GM23338 (cell line): Measurements from ENCODE around the gene LRP1B. TPM values are rescaled to one million over a fixed set of nuclear protein-coding genes. Genes with fewer than 3 reads are reported as not detected.

Experiments
- ATAC-seq: fragments of 200-7000 bp; cut with Tn5 transposase; 3 replicates; pipeline ENCODE4 v1.9.1; 2020
- DNase-seq: peaks from one replicate; pipeline ENCODE4 v3.0.0-alpha.2; 2015; ENCODE audit warnings: low spot score
- H2AFZ ChIP-seq: fragments of 200-600 bp; sonication (generic); 2 replicates; pipeline ENCODE4 v1.8.0; 2016; ENCODE audit warnings: antibody characterized with exemption, mild to moderate bottlenecking, moderate library complexity
- H3F3A ChIP-seq: fragments of 200-600 bp; sonication (generic); replicated peaks from 2 replicates; pipeline ENCODE4 v1.8.0; 2017; ENCODE audit warnings: antibody characterized with exemption, mixed run types, low read depth
- H3K27ac ChIP-seq: fragments of 200-600 bp; sonication (generic); 2 replicates; pipeline ENCODE4 v1.6.1; 2016; ENCODE audit warnings: low read depth
- H3K27me3 ChIP-seq: fragments of 200-600 bp; sonication (generic); 2 replicates; pipeline ENCODE4 v1.8.0; 2016; ENCODE audit warnings: mild to moderate bottlenecking, mixed run types, moderate library complexity; ENCODE audit not compliant: insufficient read depth
- H3K36me3 ChIP-seq: fragments of 200-600 bp; sonication (generic); 2 replicates; pipeline ENCODE4 v1.8.0; 2016; ENCODE audit warnings: mild to moderate bottlenecking; ENCODE audit not compliant: insufficient read depth
- H3K4me1 ChIP-seq: fragments of 200-600 bp; sonication (generic); 2 replicates; pipeline ENCODE4 v1.8.0; 2016; ENCODE audit warnings: mild to moderate bottlenecking, moderate library complexity; ENCODE audit not compliant: insufficient read depth
- H3K4me2 ChIP-seq: fragments of 200-600 bp; sonication (generic); 2 replicates; pipeline ENCODE4 v1.7.1; 2017; ENCODE audit warnings: mixed run types
- H3K4me3 ChIP-seq: fragments of 200-600 bp; sonication (generic); 2 replicates; pipeline ENCODE4 v1.6.1; 2016; ENCODE audit warnings: mixed run types
- H3K79me2 ChIP-seq: fragments of 200-600 bp; sonication (generic); replicated peaks from 2 replicates; pipeline ENCODE4 v1.8.0; 2017; ENCODE audit warnings: mild to moderate bottlenecking; ENCODE audit not compliant: insufficient read depth
- H3K9me2 ChIP-seq: fragments of 200-600 bp; sonication (generic); 2 replicates; pipeline ENCODE4 v1.8.0; 2017; ENCODE audit not compliant: insufficient read depth
- H4K20me1 ChIP-seq: fragments of 200-600 bp; sonication (generic); replicated peaks from 2 replicates; pipeline ENCODE4 v1.8.0; 2017; ENCODE audit warnings: mild to moderate bottlenecking; ENCODE audit not compliant: insufficient read depth
- H3K27ac Mint-ChIP-seq: 2 replicates; pipeline ENCODE4 v1.8.0; 2020; ENCODE audit warnings: inconsistent platforms, mild to moderate bottlenecking, moderate library complexity, mixed read lengths
- H3K27me3 Mint-ChIP-seq: 3 replicates; pipeline ENCODE4 v1.8.0; 2022; ENCODE audit warnings: low read depth, mild to moderate bottlenecking, moderate library complexity, mixed read lengths, inconsistent platforms; ENCODE audit not compliant: insufficient read depth, poor library complexity
- H3K36me3 Mint-ChIP-seq: 3 replicates; pipeline ENCODE4 v1.8.0; 2021; ENCODE audit warnings: low read depth, mild to moderate bottlenecking, inconsistent platforms, moderate library complexity, mixed read lengths
- H3K4me1 Mint-ChIP-seq: 3 replicates; pipeline ENCODE4 v1.8.0; 2020; ENCODE audit warnings: mild to moderate bottlenecking, inconsistent platforms, mixed read lengths
- H3K4me3 Mint-ChIP-seq: 3 replicates; pipeline ENCODE4 v1.8.0; 2021; ENCODE audit warnings: moderate library complexity, mild to moderate bottlenecking, inconsistent platforms, mixed read lengths
- H3K9me3 Mint-ChIP-seq: 3 replicates; pipeline ENCODE4 v1.8.0; 2020; ENCODE audit warnings: moderate library complexity, mild to moderate bottlenecking, inconsistent platforms, mixed read lengths
- CREB1 ChIP-seq: fragments of 250-450 bp; sonication (Bioruptor Pico); IDR thresholded peaks from 2 replicates; pipeline ENCODE4 v1.5.0; 2020; ENCODE audit warnings: low read depth, mild to moderate bottlenecking, moderate library complexity
- CTCF ChIP-seq, 2 experiments: fragments of 200-600 bp in 1 of 2; sonication (generic) in 1 of 2; conservative IDR thresholded peaks; 2 replicates each; pipeline versions ENCODE4 v1.5.1 to v1.6.1; 2016 to 2017; ENCODE audit warnings: antibody characterized with exemption in 2 of 2, low read depth in 2 of 2, mild to moderate bottlenecking in 2 of 2, moderate library complexity in 1 of 2
- EZH2 ChIP-seq: fragments of 200-600 bp; sonication (generic); IDR thresholded peaks from one replicate; pipeline ENCODE4 v1.8.0; 2017; ENCODE audit warnings: antibody characterized with exemption, mild to moderate bottlenecking, low read depth; ENCODE audit not compliant: unreplicated experiment
- EZH2phosphoT487 ChIP-seq: fragments of 200-600 bp; sonication (generic); IDR thresholded peaks from one replicate; pipeline ENCODE4 v1.8.1; 2018; ENCODE audit warnings: antibody characterized with exemption; ENCODE audit not compliant: unreplicated experiment
- JUNB ChIP-seq: IDR thresholded peaks from one replicate; pipeline ENCODE4 v1.6.1; 2016; ENCODE audit warnings: antibody characterized with exemption; ENCODE audit not compliant: unreplicated experiment
- NANOG ChIP-seq: IDR thresholded peaks from 2 replicates; pipeline ENCODE4 v1.6.1; 2016; ENCODE audit warnings: antibody characterized with exemption, borderline replicate concordance
- POLR2AphosphoS5 ChIP-seq: IDR thresholded peaks from 2 replicates; pipeline ENCODE4 v1.6.1; 2016; ENCODE audit warnings: antibody characterized with exemption, low read depth
- STAT1 ChIP-seq: IDR thresholded peaks from one replicate; pipeline ENCODE4 v1.6.1; 2016; ENCODE audit warnings: antibody characterized with exemption; ENCODE audit not compliant: unreplicated experiment
- ZNF114 ChIP-seq: fragments of 250-450 bp; sonication (Bioruptor Pico); IDR thresholded peaks from 2 replicates; pipeline ENCODE4 v1.5.0; 2020; ENCODE audit warnings: mild to moderate bottlenecking, moderate library complexity
- ZNF331 ChIP-seq: fragments of 250-450 bp; sonication (Bioruptor Pico); IDR thresholded peaks from 2 replicates; pipeline ENCODE4 v1.5.0; 2020; ENCODE audit warnings: low read depth, mild to moderate bottlenecking, moderate library complexity
- polyA plus RNA-seq: library from polyadenylated mRNA; unstranded; fragments of >200 nt; fragmentation: Nextera tagmentation; extraction: Ambion mirVana; gene quantifications from 2 replicates; pipeline ENCODE4 v1.2.1, GENCODE V29; 2016
- total RNA-seq: library from RNA; depleted of rRNA; stranded (reverse); fragments of >200 nt; shearing (Covaris generic); gene quantifications from 2 replicates; pipeline ENCODE4 v1.2.3, GENCODE V29; 2014
- TF ChIP-seq, protein P1 (sequence below): IDR thresholded peaks from 2 replicates; pipeline ENCODE4 v1.6.1; 2016; ENCODE audit warnings: antibody characterized with exemption
- TF ChIP-seq, protein P2 (sequence below): IDR thresholded peaks from one replicate; pipeline ENCODE4 v1.6.1; 2018; ENCODE audit warnings: antibody characterized with exemption; ENCODE audit not compliant: unreplicated experiment
- TF ChIP-seq, protein P3 (sequence below): fragments of 250-450 bp; sonication (Bioruptor Pico); IDR thresholded peaks from 2 replicates; pipeline ENCODE4 v1.5.0; 2020; ENCODE audit warnings: mild to moderate bottlenecking, moderate library complexity

Gene LRP1B
- total and polyA plus RNA-seq, 2 experiments from 2014 or later: 0.15 to 0.97 TPM

DNA sequence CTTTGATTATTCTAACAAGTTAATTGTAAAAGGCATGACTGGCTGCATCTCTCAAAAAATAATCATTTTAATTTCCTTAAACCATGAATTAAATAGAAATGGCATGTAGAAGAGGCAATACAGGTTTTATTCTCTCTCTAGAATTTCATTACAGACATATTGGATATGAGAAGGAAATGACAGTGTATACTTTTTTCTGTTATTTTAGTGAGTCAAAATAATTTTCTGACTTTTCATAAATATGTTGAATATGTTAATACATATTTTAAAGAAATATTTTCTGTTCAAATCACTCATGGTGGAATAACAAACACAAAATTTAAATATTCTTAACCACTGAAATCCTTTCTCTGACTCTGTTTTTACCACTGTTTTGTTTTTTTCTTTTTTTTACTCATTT lies 510.4 kb downstream of the LRP1B start:
- Histone ChIP-seq H4K20me1 (no peaks in the 10 kb centered on the region), H3K4me3 (no peak overlapping the region), H3K4me1 (peaks cover 8% of the 10 kb centered on the region; the same call in 1 of the 2 replicates), H3K9me2 (no peaks in the 10 kb centered on the region), H2AFZ (no peak overlapping the region), H3K79me2 (no peaks in the 10 kb centered on the region), H3K4me2 (no peak overlapping the region), H3F3A (no peaks in the 10 kb centered on the region), H3K27ac (no peak overlapping the region), H3K36me3 (no peaks in the 10 kb centered on the region), H3K27me3 (no peaks in the 10 kb centered on the region)
- no peak overlapping the region for H3K4me3 Mint-ChIP-seq
- DNase-seq (no peak), ATAC-seq (no peak)
- TF ChIP-seq CTCF (conservative IDR thresholded peaks at IDR 0.05; ENCODE audit: low read depth in 2 of 2): no peak
- no peak for TF ChIP-seq JUNB
- TF ChIP-seq POLR2AphosphoS5: no peak
- TF ChIP-seq EZH2: no peak
- TF ChIP-seq, protein P1, sequence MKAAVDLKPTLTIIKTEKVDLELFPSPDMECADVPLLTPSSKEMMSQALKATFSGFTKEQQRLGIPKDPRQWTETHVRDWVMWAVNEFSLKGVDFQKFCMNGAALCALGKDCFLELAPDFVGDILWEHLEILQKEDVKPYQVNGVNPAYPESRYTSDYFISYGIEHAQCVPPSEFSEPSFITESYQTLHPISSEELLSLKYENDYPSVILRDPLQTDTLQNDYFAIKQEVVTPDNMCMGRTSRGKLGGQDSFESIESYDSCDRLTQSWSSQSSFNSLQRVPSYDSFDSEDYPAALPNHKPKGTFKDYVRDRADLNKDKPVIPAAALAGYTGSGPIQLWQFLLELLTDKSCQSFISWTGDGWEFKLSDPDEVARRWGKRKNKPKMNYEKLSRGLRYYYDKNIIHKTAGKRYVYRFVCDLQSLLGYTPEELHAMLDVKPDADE: no peak
- no peak for TF ChIP-seq NANOG
- TF ChIP-seq ZNF114 (CRISPR knock-in tag): no peak
- TF ChIP-seq CREB1 (CRISPR knock-in tag): no peak
- TF ChIP-seq, protein P2, sequence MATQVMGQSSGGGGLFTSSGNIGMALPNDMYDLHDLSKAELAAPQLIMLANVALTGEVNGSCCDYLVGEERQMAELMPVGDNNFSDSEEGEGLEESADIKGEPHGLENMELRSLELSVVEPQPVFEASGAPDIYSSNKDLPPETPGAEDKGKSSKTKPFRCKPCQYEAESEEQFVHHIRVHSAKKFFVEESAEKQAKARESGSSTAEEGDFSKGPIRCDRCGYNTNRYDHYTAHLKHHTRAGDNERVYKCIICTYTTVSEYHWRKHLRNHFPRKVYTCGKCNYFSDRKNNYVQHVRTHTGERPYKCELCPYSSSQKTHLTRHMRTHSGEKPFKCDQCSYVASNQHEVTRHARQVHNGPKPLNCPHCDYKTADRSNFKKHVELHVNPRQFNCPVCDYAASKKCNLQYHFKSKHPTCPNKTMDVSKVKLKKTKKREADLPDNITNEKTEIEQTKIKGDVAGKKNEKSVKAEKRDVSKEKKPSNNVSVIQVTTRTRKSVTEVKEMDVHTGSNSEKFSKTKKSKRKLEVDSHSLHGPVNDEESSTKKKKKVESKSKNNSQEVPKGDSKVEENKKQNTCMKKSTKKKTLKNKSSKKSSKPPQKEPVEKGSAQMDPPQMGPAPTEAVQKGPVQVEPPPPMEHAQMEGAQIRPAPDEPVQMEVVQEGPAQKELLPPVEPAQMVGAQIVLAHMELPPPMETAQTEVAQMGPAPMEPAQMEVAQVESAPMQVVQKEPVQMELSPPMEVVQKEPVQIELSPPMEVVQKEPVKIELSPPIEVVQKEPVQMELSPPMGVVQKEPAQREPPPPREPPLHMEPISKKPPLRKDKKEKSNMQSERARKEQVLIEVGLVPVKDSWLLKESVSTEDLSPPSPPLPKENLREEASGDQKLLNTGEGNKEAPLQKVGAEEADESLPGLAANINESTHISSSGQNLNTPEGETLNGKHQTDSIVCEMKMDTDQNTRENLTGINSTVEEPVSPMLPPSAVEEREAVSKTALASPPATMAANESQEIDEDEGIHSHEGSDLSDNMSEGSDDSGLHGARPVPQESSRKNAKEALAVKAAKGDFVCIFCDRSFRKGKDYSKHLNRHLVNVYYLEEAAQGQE: no peak
- TF ChIP-seq, protein P3, sequence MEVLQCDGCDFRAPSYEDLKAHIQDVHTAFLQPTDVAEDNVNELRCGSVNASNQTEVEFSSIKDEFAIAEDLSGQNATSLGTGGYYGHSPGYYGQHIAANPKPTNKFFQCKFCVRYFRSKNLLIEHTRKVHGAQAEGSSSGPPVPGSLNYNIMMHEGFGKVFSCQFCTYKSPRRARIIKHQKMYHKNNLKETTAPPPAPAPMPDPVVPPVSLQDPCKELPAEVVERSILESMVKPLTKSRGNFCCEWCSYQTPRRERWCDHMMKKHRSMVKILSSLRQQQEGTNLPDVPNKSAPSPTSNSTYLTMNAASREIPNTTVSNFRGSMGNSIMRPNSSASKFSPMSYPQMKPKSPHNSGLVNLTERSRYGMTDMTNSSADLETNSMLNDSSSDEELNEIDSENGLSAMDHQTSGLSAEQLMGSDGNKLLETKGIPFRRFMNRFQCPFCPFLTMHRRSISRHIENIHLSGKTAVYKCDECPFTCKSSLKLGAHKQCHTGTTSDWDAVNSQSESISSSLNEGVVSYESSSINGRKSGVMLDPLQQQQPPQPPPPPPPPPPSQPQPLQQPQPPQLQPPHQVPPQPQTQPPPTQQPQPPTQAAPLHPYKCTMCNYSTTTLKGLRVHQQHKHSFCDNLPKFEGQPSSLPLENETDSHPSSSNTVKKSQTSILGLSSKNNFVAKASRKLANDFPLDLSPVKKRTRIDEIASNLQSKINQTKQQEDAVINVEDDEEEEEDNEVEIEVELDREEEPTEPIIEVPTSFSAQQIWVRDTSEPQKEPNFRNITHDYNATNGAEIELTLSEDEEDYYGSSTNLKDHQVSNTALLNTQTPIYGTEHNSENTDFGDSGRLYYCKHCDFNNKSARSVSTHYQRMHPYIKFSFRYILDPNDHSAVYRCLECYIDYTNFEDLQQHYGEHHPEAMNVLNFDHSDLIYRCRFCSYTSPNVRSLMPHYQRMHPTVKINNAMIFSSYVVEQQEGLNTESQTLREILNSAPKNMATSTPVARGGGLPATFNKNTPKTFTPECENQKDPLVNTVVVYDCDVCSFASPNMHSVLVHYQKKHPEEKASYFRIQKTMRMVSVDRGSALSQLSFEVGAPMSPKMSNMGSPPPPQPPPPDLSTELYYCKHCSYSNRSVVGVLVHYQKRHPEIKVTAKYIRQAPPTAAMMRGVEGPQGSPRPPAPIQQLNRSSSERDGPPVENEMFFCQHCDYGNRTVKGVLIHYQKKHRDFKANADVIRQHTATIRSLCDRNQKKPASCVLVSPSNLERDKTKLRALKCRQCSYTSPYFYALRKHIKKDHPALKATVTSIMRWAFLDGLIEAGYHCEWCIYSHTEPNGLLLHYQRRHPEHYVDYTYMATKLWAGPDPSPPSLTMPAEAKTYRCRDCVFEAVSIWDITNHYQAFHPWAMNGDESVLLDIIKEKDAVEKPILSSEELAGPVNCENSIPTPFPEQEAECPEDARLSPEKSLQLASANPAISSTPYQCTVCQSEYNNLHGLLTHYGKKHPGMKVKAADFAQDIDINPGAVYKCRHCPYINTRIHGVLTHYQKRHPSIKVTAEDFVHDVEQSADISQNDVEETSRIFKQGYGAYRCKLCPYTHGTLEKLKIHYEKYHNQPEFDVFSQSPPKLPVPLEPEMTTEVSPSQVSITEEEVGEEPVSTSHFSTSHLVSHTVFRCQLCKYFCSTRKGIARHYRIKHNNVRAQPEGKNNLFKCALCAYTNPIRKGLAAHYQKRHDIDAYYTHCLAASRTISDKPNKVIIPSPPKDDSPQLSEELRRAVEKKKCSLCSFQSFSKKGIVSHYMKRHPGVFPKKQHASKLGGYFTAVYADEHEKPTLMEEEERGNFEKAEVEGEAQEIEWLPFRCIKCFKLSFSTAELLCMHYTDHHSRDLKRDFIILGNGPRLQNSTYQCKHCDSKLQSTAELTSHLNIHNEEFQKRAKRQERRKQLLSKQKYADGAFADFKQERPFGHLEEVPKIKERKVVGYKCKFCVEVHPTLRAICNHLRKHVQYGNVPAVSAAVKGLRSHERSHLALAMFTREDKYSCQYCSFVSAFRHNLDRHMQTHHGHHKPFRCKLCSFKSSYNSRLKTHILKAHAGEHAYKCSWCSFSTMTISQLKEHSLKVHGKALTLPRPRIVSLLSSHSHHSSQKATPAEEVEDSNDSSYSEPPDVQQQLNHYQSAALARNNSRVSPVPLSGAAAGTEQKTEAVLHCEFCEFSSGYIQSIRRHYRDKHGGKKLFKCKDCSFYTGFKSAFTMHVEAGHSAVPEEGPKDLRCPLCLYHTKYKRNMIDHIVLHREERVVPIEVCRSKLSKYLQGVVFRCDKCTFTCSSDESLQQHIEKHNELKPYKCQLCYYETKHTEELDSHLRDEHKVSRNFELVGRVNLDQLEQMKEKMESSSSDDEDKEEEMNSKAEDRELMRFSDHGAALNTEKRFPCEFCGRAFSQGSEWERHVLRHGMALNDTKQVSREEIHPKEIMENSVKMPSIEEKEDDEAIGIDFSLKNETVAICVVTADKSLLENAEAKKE (CRISPR knock-in tag): no peak
- no peak for TF ChIP-seq EZH2phosphoT487
- no peak for TF ChIP-seq ZNF331 (CRISPR knock-in tag)
- TF ChIP-seq STAT1: no peak
- H3K9me3 Mint-ChIP-seq: peaks cover 4% of the 10 kb centered on the region; the same call in 2 of the 3 replicates
- H3K36me3 Mint-ChIP-seq: peaks cover 14% of the 10 kb centered on the region; the same call in 2 of the 3 replicates
- no peaks in the 10 kb centered on the region for H3K27me3 Mint-ChIP-seq
- H3K4me1 Mint-ChIP-seq: peaks cover 15% of the 10 kb centered on the region
- H3K27ac Mint-ChIP-seq: no peak overlapping the region
